ENCODE measurements around the gene GPATCH2L. TPM values are rescaled to one million over a fixed set of nuclear protein-coding genes. Genes with fewer than 3 reads are reported as not detected.

Gene GPATCH2L
- total RNA-seq, 2 experiments from 2014 or later = 36.9 to 40.0 TPM

DNA sequence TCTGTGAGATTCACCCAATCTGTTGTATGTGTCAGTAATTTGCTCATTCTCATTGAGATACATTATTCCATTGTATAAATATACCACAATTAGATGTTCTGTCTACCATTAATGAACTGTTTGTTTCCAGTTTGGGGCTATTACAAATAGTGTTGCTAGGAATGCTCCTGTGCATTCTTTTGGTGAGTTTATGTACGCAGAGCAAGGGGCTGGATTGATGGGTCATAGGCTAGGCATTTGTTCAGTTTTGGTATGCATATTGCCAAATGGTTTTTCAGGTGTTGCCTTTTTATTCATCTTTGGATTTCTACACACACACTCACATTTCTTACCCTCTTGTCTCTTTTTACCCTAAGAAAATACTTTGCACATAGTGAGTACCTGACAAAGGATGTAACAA is 93.4 kb downstream of the GPATCH2L start:
- ChIA-PET POLR2A (no interaction called here), CTCF (no interaction called here)

GRCh38 chr14:76250302-76250701 is 98.6 kb downstream of the GPATCH2L start:
- ChIA-PET POLR2A (no interaction called here), CTCF (no interaction called here)

DNA sequence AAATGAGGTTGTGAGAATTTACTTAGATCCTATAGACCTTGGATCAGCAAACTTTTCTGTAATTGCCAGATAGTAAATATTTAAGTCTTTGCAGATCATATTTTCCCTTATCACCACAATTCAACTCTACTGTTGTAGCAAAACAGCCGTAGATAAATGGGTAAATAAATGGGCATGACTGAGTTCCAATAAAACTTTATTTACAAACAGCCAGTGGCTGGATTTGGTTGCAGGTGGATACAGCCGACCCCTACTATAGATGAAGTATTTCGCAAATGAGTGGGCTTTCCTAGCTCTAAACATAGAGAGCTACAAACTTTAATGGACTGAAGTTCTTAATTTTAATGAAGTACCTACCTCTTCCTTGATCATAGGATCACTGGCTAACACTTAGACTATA is 100.7 kb downstream of the GPATCH2L start:
- POLR2A ChIA-PET = no interaction called here
- CTCF ChIA-PET = no interaction called here

DNA sequence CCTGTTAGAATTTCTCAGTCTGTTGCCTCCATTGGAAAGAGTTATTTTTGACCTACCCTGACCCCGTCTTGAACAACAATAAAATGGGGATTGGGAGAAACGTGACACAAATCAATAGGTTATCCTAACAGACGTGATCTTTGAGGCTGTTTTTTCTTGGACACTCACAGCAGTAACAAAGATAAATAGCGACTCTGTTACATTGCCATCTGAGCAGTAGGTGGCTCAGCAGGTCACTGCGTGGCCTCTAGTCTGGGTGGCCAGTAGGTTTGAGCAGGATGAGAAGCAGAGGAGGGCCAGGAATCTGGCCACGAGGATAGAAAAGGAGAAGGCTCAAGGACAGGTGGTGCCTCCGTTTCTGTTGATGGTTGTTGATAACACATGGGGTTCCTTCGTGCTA is 101.4 kb downstream of the GPATCH2L start:
- ChIA-PET CTCF (no interaction called here), POLR2A (no interaction called here)

DNA sequence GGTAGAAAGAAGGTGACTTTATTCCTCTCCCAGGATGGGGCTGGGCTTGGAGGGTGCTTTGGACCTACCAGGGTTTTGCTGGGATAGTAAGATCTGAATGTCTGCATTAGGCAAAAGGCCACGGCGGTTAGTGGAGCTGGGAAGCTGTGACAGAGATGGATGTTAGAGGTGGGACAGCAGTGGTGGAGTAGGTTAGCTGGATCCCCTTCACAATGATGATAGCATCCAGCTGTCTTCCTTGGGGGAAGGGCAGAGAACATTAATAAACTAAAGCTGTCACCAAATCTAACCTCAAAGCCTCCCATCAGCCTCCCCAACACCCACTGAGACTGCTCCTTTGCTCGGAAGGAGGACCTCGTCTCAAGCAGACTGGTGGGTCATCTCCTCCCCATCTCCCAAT is 104.8 kb downstream of the GPATCH2L start:
- POLR2A ChIA-PET = no interaction called here
- CTCF ChIA-PET = no interaction called here

DNA sequence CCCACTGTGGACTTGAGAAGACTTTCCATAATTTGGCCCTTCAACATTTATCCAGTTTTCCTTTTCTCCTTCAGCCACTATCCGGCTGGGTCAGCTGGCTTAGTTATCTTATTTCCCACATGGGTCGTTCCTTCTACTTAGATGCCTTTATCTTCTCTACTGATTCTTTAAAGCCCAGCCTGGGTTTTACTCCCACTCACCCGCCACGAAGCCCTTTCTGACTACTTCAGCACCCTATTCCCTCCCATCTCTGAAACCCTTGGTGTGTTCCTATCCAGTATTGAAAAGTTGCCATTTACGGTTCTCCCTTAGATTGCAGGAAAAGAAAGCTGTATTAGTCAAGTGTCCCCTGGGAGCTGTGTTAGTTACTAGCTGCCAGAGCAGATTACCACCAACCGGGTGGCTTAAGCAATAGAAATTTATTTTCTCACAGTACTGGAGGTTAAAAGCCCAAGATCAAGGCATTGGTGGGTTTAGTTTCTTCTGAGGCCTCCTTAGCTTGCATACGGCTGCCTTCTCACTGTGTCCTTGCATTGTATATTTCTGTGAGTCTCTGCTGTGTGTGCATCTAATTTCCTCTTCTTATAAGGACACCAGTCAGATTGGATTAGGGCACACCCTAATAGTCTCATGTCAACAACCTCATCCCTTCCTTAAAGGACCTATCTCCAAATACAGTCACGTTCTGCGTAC is 105.5 kb downstream of the GPATCH2L start:
- POLR2A ChIA-PET = no interaction called here
- CTCF ChIA-PET = interaction anchor here (0.5 kb wide), 1 partner anchor 130 kb away, joined by 3 read pairs; no protein-coding TSS in a partner anchor

DNA sequence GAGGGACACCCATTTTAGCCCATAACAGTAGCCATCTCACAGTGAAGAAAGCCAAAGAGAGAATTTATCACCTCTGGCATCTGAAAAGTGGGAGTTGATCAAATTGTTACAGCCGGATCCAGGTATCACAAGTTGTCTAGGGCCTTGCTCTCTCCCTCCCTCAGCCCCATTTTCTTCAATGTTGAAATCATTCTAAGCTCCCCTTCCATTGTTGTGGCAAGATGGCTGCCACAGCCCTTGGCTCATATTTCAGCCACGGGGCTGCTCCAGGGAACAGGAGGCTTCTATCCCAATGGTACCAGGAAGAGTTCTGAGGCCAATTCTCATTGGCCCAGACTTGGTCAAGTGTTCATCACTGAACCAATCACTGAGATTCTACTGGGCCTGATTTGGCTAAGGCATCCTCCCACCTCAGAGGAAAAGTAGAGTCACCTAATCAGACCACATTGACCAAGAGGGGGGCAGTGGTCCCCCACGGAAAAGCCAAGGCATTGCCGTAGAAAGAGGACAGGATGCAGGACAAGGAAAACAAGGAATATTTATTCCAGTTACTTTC is 106.2 kb downstream of the GPATCH2L start:
- ChIA-PET POLR2A (no interaction called here), CTCF (interaction anchor here (0.5 kb wide), 1 partner anchor 129 kb away, joined by 3 read pairs; no protein-coding TSS in a partner anchor)

DNA sequence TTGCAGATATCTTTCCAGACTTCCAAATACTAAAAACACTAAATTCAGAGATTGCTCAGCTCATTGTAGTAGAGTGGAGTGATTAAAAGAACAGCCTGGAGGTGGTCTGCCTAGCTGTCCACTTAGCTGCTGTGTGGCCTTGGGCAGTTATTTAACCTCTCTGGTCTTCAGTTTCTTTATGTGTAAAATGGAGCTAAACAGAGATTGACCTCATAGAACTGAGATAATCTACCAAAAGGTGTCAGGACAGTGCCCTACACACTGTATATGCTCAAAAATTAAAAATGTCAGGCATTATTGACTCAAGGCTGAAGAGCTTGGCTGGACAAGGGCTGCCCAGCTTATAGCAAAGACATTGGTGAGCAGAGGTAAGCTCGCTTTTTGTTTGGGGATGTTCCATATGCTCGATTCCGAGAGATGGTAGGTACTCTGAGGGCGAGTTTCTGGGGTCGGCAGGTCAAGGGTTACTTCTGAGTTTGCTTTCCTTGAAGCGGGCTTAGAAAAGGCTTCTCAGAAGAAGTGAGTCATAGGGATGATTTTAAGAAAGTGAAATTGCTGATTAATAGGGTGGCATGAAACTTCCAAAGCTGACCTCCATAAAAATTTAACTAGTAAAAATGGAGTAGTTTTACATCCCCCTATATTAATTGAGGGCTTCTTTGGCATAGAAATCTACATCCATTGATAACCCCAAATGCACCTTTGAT is 107.5 kb downstream of the GPATCH2L start:
- CTCF ChIA-PET = no interaction called here
- POLR2A ChIA-PET = interaction anchor here (0.5 kb wide), 1 partner anchor 106 kb away, joined by 3 read pairs; no protein-coding TSS in a partner anchor

GRCh38 chr14:76260749-76261148 is 109.0 kb downstream of the GPATCH2L start:
- CTCF ChIA-PET = no interaction called here
- POLR2A ChIA-PET = no interaction called here

GRCh38 chr14:76261371-76261811 is 109.7 kb downstream of the GPATCH2L start:
- ChIA-PET CTCF (no interaction called here), POLR2A (no interaction called here)

DNA sequence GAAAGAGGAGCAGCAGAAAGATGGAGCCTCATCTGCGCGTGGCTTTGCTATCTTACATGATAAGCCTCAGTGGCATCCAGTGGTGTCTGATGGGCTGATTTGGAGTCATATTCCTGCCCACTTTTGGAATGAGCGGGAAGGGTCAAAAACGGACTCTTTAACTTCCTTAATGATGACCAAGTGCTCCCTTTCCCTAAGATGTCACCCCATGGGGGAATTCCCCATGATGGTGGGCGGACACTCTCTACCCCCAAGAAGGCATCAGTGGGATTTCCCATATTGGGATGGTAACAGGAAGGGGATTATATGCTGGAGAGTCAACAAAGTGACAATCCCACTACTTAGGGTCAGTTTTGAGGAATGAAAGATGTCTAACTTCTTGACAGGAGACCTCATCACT is 110.9 kb downstream of the GPATCH2L start:
- ChIA-PET CTCF (no interaction called here), POLR2A (no interaction called here)

Other genes starting within 250 kb of the GPATCH2L start
- gene TGFB3, start 169.9 kb upstream of the GPATCH2L start, total RNA-seq = 1 to 10 TPM; 2.3 to 3.0 TPM
- gene IFT43, start 166.2 kb upstream of the GPATCH2L start, total RNA-seq = 10 to 100 TPM; 11.8 to 13.8 TPM
- gene ESRRB, start 224.2 kb downstream of the GPATCH2L start, total RNA-seq = not detected

Data from activated CD8-positive, alpha-beta memory T cell treated with anti-CD3 and anti-CD28 coated beads for 36 hours (primary cell).